GM12878 (cell line): ENCODE data around the gene C10orf67. TPM values are rescaled to one million over a fixed set of nuclear protein-coding genes. Genes with fewer than 3 reads are reported as not detected.

Experiments
- ATAC-seq: fragments of 200-7000 bp; cut with Tn5 transposase; 3 replicates; pipeline ENCODE4 v1.9.1; 2020; ENCODE audit warnings: mild to moderate bottlenecking, moderate library complexity
- BruUV-seq: library from RNA; stranded (reverse); fragments of 400-500 nt; replicated peaks from 2 replicates; lab custom pipeline; 2021; lab: Mats Ljungman, UMichigan
- CTCF ChIA-PET: fragments of 300-600 bp; sonication (Branson Sonifier 250); formaldehyde crosslinking; extraction: SDS; loops from one replicate; lab custom pipeline; 2021; ENCODE audit warnings: inconsistent platforms; lab: Yijun Ruan, JAX
- POLR2A ChIA-PET: fragments of 350-600 bp; formaldehyde crosslinking; extraction: SDS; loops from one replicate; lab custom pipeline; 2021; ENCODE audit warnings: inconsistent platforms; lab: Charles Lee
- RAD21 ChIA-PET: fragments of 300-600 bp; sonication (Branson Sonifier 250); formaldehyde crosslinking; loops from one replicate; lab custom pipeline; 2023; ENCODE audit warnings: antibody characterized with exemption; ENCODE audit not compliant: unreplicated experiment; lab: Charles Lee
- SMC1A ChIA-PET: fragments of 300-600 bp; sonication (Branson Sonifier 250); formaldehyde crosslinking; loops from one replicate; lab custom pipeline; 2023; ENCODE audit not compliant: unreplicated experiment, uncharacterized antibody; lab: Charles Lee
- DNase-seq: peaks from one replicate; pipeline ENCODE4 v3.0.0-alpha.2; 2011; ENCODE audit warnings: low read depth, low spot score
- FAIRE-seq: peaks from 3 replicates; lab custom pipeline; 2011; peaks lifted over from hg19 to GRCh38; lab: Jason Lieb, UNC
- H2AFZ ChIP-seq: 2 replicates; pipeline ENCODE4 v1.6.0; 2011; ENCODE audit warnings: low read depth, low read length, control low read depth; ENCODE audit not compliant: control insufficient read depth
- H3K27ac ChIP-seq: 2 replicates; pipeline ENCODE4 v1.5.1; 2011; ENCODE audit warnings: control low read depth; ENCODE audit not compliant: control insufficient read depth, insufficient read depth
- H3K27me3 ChIP-seq, 2 experiments: replicated peaks in 1 of 2; 2 replicates each; pipeline versions ENCODE4 v1.6.0 to v1.6.1; 2011; ENCODE audit warnings: low read length in 1 of 2; ENCODE audit not compliant: control insufficient read depth in 2 of 2, insufficient read depth in 2 of 2
- H3K36me3 ChIP-seq, 2 experiments: 2 replicates each; pipeline ENCODE4 v1.5.1; 2011; ENCODE audit warnings: low read length in 1 of 2; ENCODE audit not compliant: control insufficient read depth in 2 of 2, insufficient read depth in 2 of 2
- H3K4me1 ChIP-seq: 2 replicates; pipeline ENCODE4 v1.6.1; 2011; ENCODE audit warnings: mild to moderate bottlenecking, low read length, moderate library complexity, mixed read lengths; ENCODE audit not compliant: control insufficient read depth, insufficient read depth
- H3K4me2 ChIP-seq: 2 replicates; pipeline ENCODE4 v1.6.0; 2011; ENCODE audit warnings: control low read depth; ENCODE audit not compliant: control insufficient read depth, insufficient read depth
- H3K4me3 ChIP-seq: fragments of 200-600 bp; sonication (generic); 2 replicates; pipeline ENCODE4 v1.5.1; 2016
- H3K79me2 ChIP-seq: 2 replicates; pipeline ENCODE4 v1.6.0; 2011; ENCODE audit warnings: low read length; ENCODE audit not compliant: control insufficient read depth, insufficient read depth
- H3K9ac ChIP-seq: 2 replicates; pipeline ENCODE4 v1.8.0; 2011; ENCODE audit warnings: low read length, control low read depth, mixed read lengths; ENCODE audit not compliant: control insufficient read depth, insufficient read depth
- H3K9me3 ChIP-seq: replicated peaks from 3 replicates; pipeline ENCODE4 v1.5.1; 2011; ENCODE audit warnings: mild to moderate bottlenecking, low read length; ENCODE audit not compliant: control insufficient read depth, insufficient read depth
- H4K20me1 ChIP-seq: 2 replicates; pipeline ENCODE4 v1.6.0; 2011; ENCODE audit not compliant: control insufficient read depth, insufficient read depth
- HDAC6 ChIP-seq: fragments of 200-600 bp; sonication (generic); IDR thresholded peaks from one replicate; pipeline ENCODE4 v1.8.0; 2017; ENCODE audit warnings: antibody characterized with exemption; ENCODE audit not compliant: unreplicated experiment
- WGBS: methylation state at CpG from one replicate; pipeline ENCODE4 v1.1.6; 2016; ENCODE audit warnings: low lambda C conversion rate; ENCODE audit not compliant: insufficient replicate concordance, insufficient coverage; ENCODE audit errors: missing lambda C conversion rate; 5-methylcytosine and 5-hydroxymethylcytosine counted together
- in situ Hi-C: fragments of 300-500 bp; cut with MboI; formaldehyde crosslinking; loops from 9 replicates; pipeline ENCODE4 v1.14.3; 2018; ENCODE audit warnings: mixed read lengths
- intact Hi-C: fragments of 100-400 bp; cut with micrococcal nuclease; formaldehyde crosslinking; loops from one replicate; pipeline ENCODE4 v1.14.2; 2022; ENCODE audit not compliant: unreplicated experiment
- polyA plus RNA-seq, 11 experiments: library from polyadenylated mRNA; depleted of rRNA in 4 of 11; unstranded in 6 of 11; stranded (reverse) in 5 of 11; fragments of >200 nt; fragmentation: Nextera tagmentation in 4 of 11; fragmentation: Illumina TruSeq in 1 of 11; extraction: Ambion mirVana in 4 of 11; extraction: Trizol in 1 of 11; gene quantifications; 1 replicate in 1 of 11; 2 replicates in 10 of 11; pipeline versions ENCODE4 v1.2.1 to v1.2.3, GENCODE V29; 2011 to 2016; ENCODE audit warnings: inconsistent platforms in 2 of 11, missing spikeins in 2 of 11, low read depth in 1 of 11
- total RNA-seq, 4 experiments: library from RNA; depleted of rRNA in 3 of 4; stranded (reverse); fragments of >200 nt in 3 of 4; fragmentation: Illumina TruSeq in 1 of 4; extraction: Trizol in 1 of 4; gene quantifications; 2 replicates each; pipeline versions ENCODE4 v1.2.1 to v1.2.3, GENCODE V29; 2013 to 2021
- TF ChIP-seq, protein P1 (sequence below): fragments of 450-650 bp; IDR thresholded peaks from 2 replicates; pipeline ENCODE4 v1.6.1; 2017; ENCODE audit warnings: mild to moderate bottlenecking, moderate library complexity

Gene C10orf67
- total and polyA plus RNA-seq, 10 of the 15 experiments (the other 5 are each of a cell fraction or from before 2014, with no cell fraction given): 0.06 TPM; not detected in 9

DNA sequence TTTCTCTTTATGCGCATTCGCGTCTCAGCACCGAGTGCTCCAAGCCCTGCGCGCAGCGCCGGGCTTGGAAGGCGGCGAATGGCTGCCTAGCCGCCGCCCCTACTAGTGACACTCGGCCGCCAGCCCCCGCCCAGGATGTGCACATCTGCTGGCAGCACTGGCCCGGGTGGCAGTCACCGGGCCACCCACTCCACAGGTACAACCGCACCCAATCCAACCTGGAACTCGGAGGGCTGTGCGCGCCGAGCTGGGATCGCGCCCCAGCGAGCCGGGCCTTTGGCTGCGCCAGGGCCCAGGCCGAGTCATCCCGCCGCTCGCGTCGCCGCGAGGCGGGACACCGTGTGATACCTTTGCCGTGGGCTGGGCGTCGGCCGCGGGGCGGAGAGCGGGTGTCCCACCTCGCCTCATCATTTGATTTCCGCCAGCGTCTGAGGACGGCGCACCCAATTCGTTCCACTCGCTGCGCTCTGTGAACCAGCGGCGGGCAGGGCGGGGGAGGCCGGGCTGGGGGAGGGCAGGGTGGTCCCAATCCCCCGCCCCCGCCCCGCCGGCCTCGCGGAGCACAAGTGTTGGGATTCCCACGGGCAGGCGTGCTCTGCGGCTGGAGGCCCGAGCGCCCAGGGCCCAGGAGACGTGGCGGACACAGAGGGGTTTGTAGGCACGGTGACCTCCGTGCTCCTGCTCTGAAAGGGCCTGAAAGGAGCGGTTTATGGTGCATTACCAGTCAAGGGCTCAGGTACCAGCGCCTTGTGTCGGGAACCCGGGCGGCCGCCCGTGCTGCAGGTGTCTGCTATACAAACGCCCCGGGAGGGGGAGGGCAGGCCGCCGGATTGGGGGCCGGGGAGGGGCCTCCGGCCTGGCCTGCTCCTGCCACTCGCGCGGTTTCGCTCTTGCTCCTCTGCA lies 170.3 kb downstream of the C10orf67 start:
- CTCF ChIA-PET: no interaction called here
- RAD21 ChIA-PET: no interaction called here
- H3K9me3 ChIP-seq: no peaks in the 10 kb centered on the region
- no peaks in the 10 kb centered on the region; a peak in 3 of 4 replicates for H3K27me3 ChIP-seq
- no peaks in the 10 kb centered on the region for H3K4me1 ChIP-seq
- no peak overlapping the region for H2AFZ ChIP-seq
- H3K4me3 ChIP-seq: no peak overlapping the region
- SMC1A ChIA-PET: no interaction called here
- intact Hi-C loops (no loop called here), in situ Hi-C loops (no loop called here)
- H3K9ac ChIP-seq: no peak overlapping the region
- TF ChIP-seq, protein P1, sequence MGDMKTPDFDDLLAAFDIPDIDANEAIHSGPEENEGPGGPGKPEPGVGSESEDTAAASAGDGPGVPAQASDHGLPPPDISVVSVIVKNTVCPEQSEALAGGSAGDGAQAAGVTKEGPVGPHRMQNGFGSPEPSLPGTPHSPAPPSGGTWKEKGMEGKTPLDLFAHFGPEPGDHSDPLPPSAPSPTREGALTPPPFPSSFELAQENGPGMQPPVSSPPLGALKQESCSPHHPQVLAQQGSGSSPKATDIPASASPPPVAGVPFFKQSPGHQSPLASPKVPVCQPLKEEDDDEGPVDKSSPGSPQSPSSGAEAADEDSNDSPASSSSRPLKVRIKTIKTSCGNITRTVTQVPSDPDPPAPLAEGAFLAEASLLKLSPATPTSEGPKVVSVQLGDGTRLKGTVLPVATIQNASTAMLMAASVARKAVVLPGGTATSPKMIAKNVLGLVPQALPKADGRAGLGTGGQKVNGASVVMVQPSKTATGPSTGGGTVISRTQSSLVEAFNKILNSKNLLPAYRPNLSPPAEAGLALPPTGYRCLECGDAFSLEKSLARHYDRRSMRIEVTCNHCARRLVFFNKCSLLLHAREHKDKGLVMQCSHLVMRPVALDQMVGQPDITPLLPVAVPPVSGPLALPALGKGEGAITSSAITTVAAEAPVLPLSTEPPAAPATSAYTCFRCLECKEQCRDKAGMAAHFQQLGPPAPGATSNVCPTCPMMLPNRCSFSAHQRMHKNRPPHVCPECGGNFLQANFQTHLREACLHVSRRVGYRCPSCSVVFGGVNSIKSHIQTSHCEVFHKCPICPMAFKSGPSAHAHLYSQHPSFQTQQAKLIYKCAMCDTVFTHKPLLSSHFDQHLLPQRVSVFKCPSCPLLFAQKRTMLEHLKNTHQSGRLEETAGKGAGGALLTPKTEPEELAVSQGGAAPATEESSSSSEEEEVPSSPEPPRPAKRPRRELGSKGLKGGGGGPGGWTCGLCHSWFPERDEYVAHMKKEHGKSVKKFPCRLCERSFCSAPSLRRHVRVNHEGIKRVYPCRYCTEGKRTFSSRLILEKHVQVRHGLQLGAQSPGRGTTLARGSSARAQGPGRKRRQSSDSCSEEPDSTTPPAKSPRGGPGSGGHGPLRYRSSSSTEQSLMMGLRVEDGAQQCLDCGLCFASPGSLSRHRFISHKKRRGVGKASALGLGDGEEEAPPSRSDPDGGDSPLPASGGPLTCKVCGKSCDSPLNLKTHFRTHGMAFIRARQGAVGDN: no peak
- TF ChIP-seq HDAC6: peak; percentile 45
- H4K20me1 ChIP-seq: no peaks in the 10 kb centered on the region
- 72% methylated on average over 69 of the region's 88 CpGs for WGBS
- no peak overlapping the region for H3K4me2 ChIP-seq
- ATAC-seq: no peak
- DNase-seq: no peak
- POLR2A ChIA-PET: no interaction called here
- BruUV-seq: no TSS peak
- FAIRE-seq: no peak
- H3K36me3 ChIP-seq: no peaks in the 10 kb centered on the region
- H3K27ac ChIP-seq: no peak overlapping the region
- H3K79me2 ChIP-seq: no peaks in the 10 kb centered on the region
